Measurements from ENCODE around the gene CDCP1.

CDCP1 gene

GRCh38 chr3:45067486-45067885, 78.7 kb downstream of the CDCP1 start:
- no peak for TF ChIP-seq EZH2phosphoT487 (conservative IDR thresholded peaks at IDR 0.05; ENCODE audit: low read length)
- Histone ChIP-seq H3K27ac (ENCODE audit: low read depth, low read length) (no peak overlapping the region), H3K4me2 (ENCODE audit: low read depth, low read length, poor library complexity, severe bottlenecking) (no peak overlapping the region), H3K9me2 (replicated peaks; ENCODE audit: insufficient read depth, low read length) (no peaks in the 10 kb centered on the region), H4K20me1 (ENCODE audit: low read depth, low read length) (no peaks in the 10 kb centered on the region), H3F3A (ENCODE audit: insufficient read depth) (no peaks in the 10 kb centered on the region), H3K79me2 (ENCODE audit: insufficient read depth, low read length) (no peaks in the 10 kb centered on the region), H3K4me3 (ENCODE audit: insufficient read depth, low read length, poor library complexity, severe bottlenecking) (no peak overlapping the region), H2AFZ (ENCODE audit: low read depth, low read length, severe bottlenecking) (no peak overlapping the region), H3K9me3 (ENCODE audit: insufficient read depth, low read length) (no peaks in the 10 kb centered on the region), H3K27me3 (ENCODE audit: low read length) (no peaks in the 10 kb centered on the region), H3K36me3 (ENCODE audit: low read length) (no peaks in the 10 kb centered on the region), H3K9ac (ENCODE audit: low read length) (no peak overlapping the region)

- Histone ChIP-seq H3K9ac (ENCODE audit: low read length) (no peak overlapping the region), H3K27ac (ENCODE audit: low read depth, low read length) (no peak overlapping the region), H2AFZ (ENCODE audit: low read depth, low read length, severe bottlenecking) (no peak overlapping the region), H3K79me2 (ENCODE audit: insufficient read depth, low read length) (no peaks in the 10 kb centered on the region), H4K20me1 (ENCODE audit: low read depth, low read length) (no peaks in the 10 kb centered on the region), H3K9me3 (ENCODE audit: insufficient read depth, low read length) (no peaks in the 10 kb centered on the region), H3K4me3 (ENCODE audit: insufficient read depth, low read length, poor library complexity, severe bottlenecking) (no peak overlapping the region), H3F3A (ENCODE audit: insufficient read depth) (no peaks in the 10 kb centered on the region), H3K9me2 (replicated peaks; ENCODE audit: insufficient read depth, low read length) (no peaks in the 10 kb centered on the region), H3K36me3 (ENCODE audit: low read length) (no peaks in the 10 kb centered on the region), H3K27me3 (ENCODE audit: low read length) (no peaks in the 10 kb centered on the region), H3K4me2 (ENCODE audit: low read depth, low read length, poor library complexity, severe bottlenecking) (no peak overlapping the region)
- TF ChIP-seq EZH2phosphoT487 (conservative IDR thresholded peaks at IDR 0.05; ENCODE audit: low read length) (no peak), CTCF (IDR thresholded peaks at IDR 0.05; ENCODE audit: insufficient read depth, low read length, poor library complexity, severe bottlenecking) (no peak)
Measured at GRCh38 chr3:45066109-45066801, 79.9 kb downstream of the CDCP1 start.

GRCh38 chr3:45065373-45065720, 80.8 kb downstream of the CDCP1 start:
- Histone ChIP-seq H3K36me3 (ENCODE audit: low read length) (no peaks in the 10 kb centered on the region), H3K4me2 (ENCODE audit: low read depth, low read length, poor library complexity, severe bottlenecking) (no peak overlapping the region), H3F3A (ENCODE audit: insufficient read depth) (no peaks in the 10 kb centered on the region), H3K79me2 (ENCODE audit: insufficient read depth, low read length) (no peaks in the 10 kb centered on the region), H3K9me3 (ENCODE audit: insufficient read depth, low read length) (no peaks in the 10 kb centered on the region), H3K4me3 (ENCODE audit: insufficient read depth, low read length, poor library complexity, severe bottlenecking) (no peak overlapping the region), H4K20me1 (ENCODE audit: low read depth, low read length) (no peaks in the 10 kb centered on the region), H3K27me3 (ENCODE audit: low read length) (no peaks in the 10 kb centered on the region), H3K9me2 (replicated peaks; ENCODE audit: insufficient read depth, low read length) (no peaks in the 10 kb centered on the region), H3K9ac (ENCODE audit: low read length) (no peak overlapping the region), H3K27ac (ENCODE audit: low read depth, low read length) (no peak overlapping the region), H2AFZ (ENCODE audit: low read depth, low read length, severe bottlenecking) (no peak overlapping the region)
- TF ChIP-seq CTCF (IDR thresholded peaks at IDR 0.05; ENCODE audit: insufficient read depth, low read length, poor library complexity, severe bottlenecking) (no peak), EZH2phosphoT487 (conservative IDR thresholded peaks at IDR 0.05; ENCODE audit: low read length) (no peak)

GRCh38 chr3:45064512-45065372, 81.4 kb downstream of the CDCP1 start:
- Histone ChIP-seq H3F3A (ENCODE audit: insufficient read depth) (no peaks in the 10 kb centered on the region), H3K4me2 (ENCODE audit: low read depth, low read length, poor library complexity, severe bottlenecking) (no peak overlapping the region), H2AFZ (ENCODE audit: low read depth, low read length, severe bottlenecking) (no peak overlapping the region), H3K36me3 (ENCODE audit: low read length) (no peaks in the 10 kb centered on the region), H3K9ac (ENCODE audit: low read length) (no peak overlapping the region), H3K9me2 (replicated peaks; ENCODE audit: insufficient read depth, low read length) (no peaks in the 10 kb centered on the region), H3K9me3 (ENCODE audit: insufficient read depth, low read length) (no peaks in the 10 kb centered on the region), H3K4me3 (ENCODE audit: insufficient read depth, low read length, poor library complexity, severe bottlenecking) (no peak overlapping the region), H4K20me1 (ENCODE audit: low read depth, low read length) (no peaks in the 10 kb centered on the region), H3K79me2 (ENCODE audit: insufficient read depth, low read length) (no peaks in the 10 kb centered on the region), H3K27me3 (ENCODE audit: low read length) (no peaks in the 10 kb centered on the region), H3K27ac (ENCODE audit: low read depth, low read length) (no peak overlapping the region)
- no peak for TF ChIP-seq CTCF (IDR thresholded peaks at IDR 0.05; ENCODE audit: insufficient read depth, low read length, poor library complexity, severe bottlenecking)
- TF ChIP-seq EZH2phosphoT487 (conservative IDR thresholded peaks at IDR 0.05; ENCODE audit: low read length): no peak
